ENCODE data around the gene CHI3L1. TPM values are rescaled to one million over a fixed set of nuclear protein-coding genes. Genes with fewer than 3 reads are reported as not detected.

Gene CHI3L1
- total and polyA plus RNA-seq, 12 donors = 0.15 to 14.3 (median 2.0) TPM; not detected in 1

- 77 to 82% methylated on average over 7 of the region's 7 CpGs for WGBS, 2 donors
These were observed 4.0 kb downstream of the CHI3L1 start for GRCh38 chr1:203182387-203182953.

GRCh38 chr1:203181586-203182386 is 4.7 kb downstream of the CHI3L1 start:
- intact Hi-C loops (cut with DNase I) = no loop called here
- peaks cover 0 to 20% (median 2%) of the 10 kb centered on the region in 9 donors for H3K4me1 ChIP-seq
- peaks cover 0 to 4% (median 0%) of the 10 kb centered on the region in 7 donors for H3K27me3 ChIP-seq
- no peak overlapping the region for H3K4me3 ChIP-seq
- no peak overlapping the region for H3K27ac ChIP-seq
- ATAC-seq (no peak), DNase-seq (no peak)
- TF ChIP-seq CTCF (IDR thresholded peaks at IDR 0.05) = no peak
- H3K9me3 ChIP-seq = no peaks in the 10 kb centered on the region
- no peaks in the 10 kb centered on the region for H3K36me3 ChIP-seq
- 58 to 61% methylated on average over 10 of the region's 10 CpGs for WGBS, 2 donors

More at GRCh38 chr1:203182387-203182953, 4.0 kb downstream of the CHI3L1 start:
- no peak overlapping the region for H3K27ac ChIP-seq
- peaks cover 0 to 23% (median 6%) of the 10 kb centered on the region in 9 donors for H3K4me1 ChIP-seq
- H3K27me3 ChIP-seq = peaks cover 0 to 4% (median 0%) of the 10 kb centered on the region in 7 donors
- TF ChIP-seq CTCF (IDR thresholded peaks at IDR 0.05) = no peak
- intact Hi-C loops (cut with DNase I) = no loop called here
- no peaks in the 10 kb centered on the region for H3K9me3 ChIP-seq
- H3K4me3 ChIP-seq = no peak overlapping the region
- ATAC-seq (peak in 4 of 8 donors; percentile 55 to 72 (median 68)), DNase-seq (no peak)
- no peaks in the 10 kb centered on the region for H3K36me3 ChIP-seq

- Histone ChIP-seq H3K9me3 (no peaks in the 10 kb centered on the region), H3K36me3 (no peaks in the 10 kb centered on the region), H3K4me3 (no peak overlapping the region), H3K27me3 (peaks cover 0 to 4% (median 0%) of the 10 kb centered on the region in 7 donors), H3K4me1 (peaks cover 0 to 22% (median 6%) of the 10 kb centered on the region in 9 donors), H3K27ac (no peak overlapping the region)
- ATAC-seq (no peak), DNase-seq (no peak)
- intact Hi-C loops (cut with DNase I) = no loop called here
- no peak for TF ChIP-seq CTCF (IDR thresholded peaks at IDR 0.05)
- 88 to 89% methylated on average over 11 of the region's 11 CpGs for WGBS, 2 donors
These were observed 5.7 kb downstream of the CHI3L1 start for GRCh38 chr1:203180611-203181330.

- no peak overlapping the region for H3K27ac ChIP-seq
These were observed 6.9 kb downstream of the CHI3L1 start for GRCh38 chr1:203179667-203180005.

More at GRCh38 chr1:203179667-203180005, 6.9 kb downstream of the CHI3L1 start:
- no peak for TF ChIP-seq CTCF (IDR thresholded peaks at IDR 0.05)
- Histone ChIP-seq H3K9me3 (no peaks in the 10 kb centered on the region), H3K36me3 (no peaks in the 10 kb centered on the region), H3K4me3 (no peak overlapping the region), H3K4me1 (peaks cover 0 to 27% (median 6%) of the 10 kb centered on the region in 9 donors), H3K27me3 (peaks cover 0 to 4% (median 0%) of the 10 kb centered on the region in 7 donors)
- DNase-seq (no peak), ATAC-seq (no peak)
- 90 to 92% methylated on average over 10 of the region's 10 CpGs for WGBS, 2 donors
- intact Hi-C loops (cut with DNase I) = no loop called here
